HEK293 (cell line): ENCODE measurements around the gene KCNK3.

Experiments used
- ZNF311 ChIP-seq: fragments of 450-650 bp; formaldehyde crosslinking; IDR thresholded peaks from 2 replicates; pipeline ENCODE4 v1.5.1; 2017; ENCODE audit warnings: missing biosample characterization, missing genetic modification characterization, borderline replicate concordance
- TF ChIP-seq, protein P1 (sequence below): fragments of 450-650 bp; formaldehyde crosslinking; IDR thresholded peaks from 2 replicates; pipeline ENCODE4 v1.5.1; 2016; ENCODE audit warnings: missing biosample characterization, missing genetic modification characterization
- TF ChIP-seq, protein P2 (sequence below): fragments of 450-650 bp; formaldehyde crosslinking; conservative IDR thresholded peaks from 2 replicates; pipeline ENCODE4 v1.5.1; 2016; ENCODE audit warnings: low read depth, missing biosample characterization, missing genetic modification characterization

DNA sequence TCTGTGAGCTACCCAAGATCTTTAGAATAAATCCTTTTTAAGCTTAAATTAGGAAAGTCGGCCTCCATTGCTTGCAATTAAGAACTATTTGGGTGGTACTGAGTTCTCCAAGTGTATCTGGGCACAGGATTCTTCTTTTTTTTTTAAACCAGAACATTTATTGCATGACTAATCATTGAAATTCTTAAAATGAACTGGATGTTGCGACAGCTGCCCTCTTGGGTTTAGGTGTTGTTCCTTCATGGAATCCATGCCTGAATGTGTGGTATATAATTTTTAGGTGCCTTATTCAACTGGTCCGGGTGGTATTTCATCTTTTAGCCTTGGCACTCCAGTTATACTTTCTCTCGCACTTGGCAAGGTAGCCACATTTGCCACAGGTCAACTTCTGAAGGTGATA, 14.5 kb upstream of the KCNK3 start:
- TF ChIP-seq, protein P1, sequence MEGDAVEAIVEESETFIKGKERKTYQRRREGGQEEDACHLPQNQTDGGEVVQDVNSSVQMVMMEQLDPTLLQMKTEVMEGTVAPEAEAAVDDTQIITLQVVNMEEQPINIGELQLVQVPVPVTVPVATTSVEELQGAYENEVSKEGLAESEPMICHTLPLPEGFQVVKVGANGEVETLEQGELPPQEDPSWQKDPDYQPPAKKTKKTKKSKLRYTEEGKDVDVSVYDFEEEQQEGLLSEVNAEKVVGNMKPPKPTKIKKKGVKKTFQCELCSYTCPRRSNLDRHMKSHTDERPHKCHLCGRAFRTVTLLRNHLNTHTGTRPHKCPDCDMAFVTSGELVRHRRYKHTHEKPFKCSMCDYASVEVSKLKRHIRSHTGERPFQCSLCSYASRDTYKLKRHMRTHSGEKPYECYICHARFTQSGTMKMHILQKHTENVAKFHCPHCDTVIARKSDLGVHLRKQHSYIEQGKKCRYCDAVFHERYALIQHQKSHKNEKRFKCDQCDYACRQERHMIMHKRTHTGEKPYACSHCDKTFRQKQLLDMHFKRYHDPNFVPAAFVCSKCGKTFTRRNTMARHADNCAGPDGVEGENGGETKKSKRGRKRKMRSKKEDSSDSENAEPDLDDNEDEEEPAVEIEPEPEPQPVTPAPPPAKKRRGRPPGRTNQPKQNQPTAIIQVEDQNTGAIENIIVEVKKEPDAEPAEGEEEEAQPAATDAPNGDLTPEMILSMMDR (tag by site-specific recombination): no peak
- TF ChIP-seq, protein P2, sequence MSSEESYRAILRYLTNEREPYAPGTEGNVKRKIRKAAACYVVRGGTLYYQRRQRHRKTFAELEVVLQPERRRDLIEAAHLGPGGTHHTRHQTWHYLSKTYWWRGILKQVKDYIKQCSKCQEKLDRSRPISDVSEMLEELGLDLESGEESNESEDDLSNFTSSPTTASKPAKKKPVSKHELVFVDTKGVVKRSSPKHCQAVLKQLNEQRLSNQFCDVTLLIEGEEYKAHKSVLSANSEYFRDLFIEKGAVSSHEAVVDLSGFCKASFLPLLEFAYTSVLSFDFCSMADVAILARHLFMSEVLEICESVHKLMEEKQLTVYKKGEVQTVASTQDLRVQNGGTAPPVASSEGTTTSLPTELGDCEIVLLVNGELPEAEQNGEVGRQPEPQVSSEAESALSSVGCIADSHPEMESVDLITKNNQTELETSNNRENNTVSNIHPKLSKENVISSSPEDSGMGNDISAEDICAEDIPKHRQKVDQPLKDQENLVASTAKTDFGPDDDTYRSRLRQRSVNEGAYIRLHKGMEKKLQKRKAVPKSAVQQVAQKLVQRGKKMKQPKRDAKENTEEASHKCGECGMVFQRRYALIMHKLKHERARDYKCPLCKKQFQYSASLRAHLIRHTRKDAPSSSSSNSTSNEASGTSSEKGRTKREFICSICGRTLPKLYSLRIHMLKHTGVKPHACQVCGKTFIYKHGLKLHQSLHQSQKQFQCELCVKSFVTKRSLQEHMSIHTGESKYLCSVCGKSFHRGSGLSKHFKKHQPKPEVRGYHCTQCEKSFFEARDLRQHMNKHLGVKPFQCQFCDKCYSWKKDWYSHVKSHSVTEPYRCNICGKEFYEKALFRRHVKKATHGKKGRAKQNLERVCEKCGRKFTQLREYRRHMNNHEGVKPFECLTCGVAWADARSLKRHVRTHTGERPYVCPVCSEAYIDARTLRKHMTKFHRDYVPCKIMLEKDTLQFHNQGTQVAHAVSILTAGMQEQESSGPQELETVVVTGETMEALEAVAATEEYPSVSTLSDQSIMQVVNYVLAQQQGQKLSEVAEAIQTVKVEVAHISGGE (tag by site-specific recombination): no peak
- no peak for TF ChIP-seq ZNF311
